NCI-H1417 treated with DMSO at 0.1 percent for 48 hours (cell line): Measurements from ENCODE around the gene ANKRD6.

Source experiments
- DNase-seq: peaks from one replicate; lab custom pipeline; 2025; lab: John Stamatoyannopoulos, UW

The ANKRD6 gene

GRCh38 chr6:89509777-89510281 is 76.9 kb downstream of the ANKRD6 start:
- DNase-seq, result no peak

GRCh38 chr6:89510393-89510792 is 77.4 kb downstream of the ANKRD6 start:
- DNase-seq, result no peak

- DNase-seq, result no peak
Observed at GRCh38 chr6:89518352-89519055, 85.6 kb downstream of the ANKRD6 start.

GRCh38 chr6:89520736-89521135 is 87.8 kb downstream of the ANKRD6 start:
- DNase-seq, result no peak

- DNase-seq, result no peak
Observed at GRCh38 chr6:89522778-89523177, 89.8 kb downstream of the ANKRD6 start.

GRCh38 chr6:89525786-89526562 is 93.0 kb downstream of the ANKRD6 start:
- DNase-seq, result no peak

- DNase-seq, result no peak
Observed at GRCh38 chr6:89526563-89526869, 93.6 kb downstream of the ANKRD6 start.

- DNase-seq, result no peak
Observed at GRCh38 chr6:89527634-89528033, 94.7 kb downstream of the ANKRD6 start.

GRCh38 chr6:89528866-89529265 is 95.9 kb downstream of the ANKRD6 start:
- DNase-seq, result no peak

GRCh38 chr6:89530982-89531381 is 98.0 kb downstream of the ANKRD6 start:
- DNase-seq, result no peak

- no peak for DNase-seq
Observed at GRCh38 chr6:89536231-89536630, 103.3 kb downstream of the ANKRD6 start.

GRCh38 chr6:89539779-89540178 is 106.8 kb downstream of the ANKRD6 start:
- DNase-seq, result no peak

GRCh38 chr6:89542081-89542857 is 109.3 kb downstream of the ANKRD6 start:
- no peak for DNase-seq

- no peak for DNase-seq
Observed at GRCh38 chr6:89542866-89543265, 109.9 kb downstream of the ANKRD6 start.

- no peak for DNase-seq
Observed at GRCh38 chr6:89547281-89547680, 114.3 kb downstream of the ANKRD6 start.

- no peak for DNase-seq
Observed at GRCh38 chr6:89553431-89553830, 120.5 kb downstream of the ANKRD6 start.

- DNase-seq, result no peak
Observed at GRCh38 chr6:89554106-89554505, 121.2 kb downstream of the ANKRD6 start.

- no peak for DNase-seq
Observed at GRCh38 chr6:89555031-89555430, 122.1 kb downstream of the ANKRD6 start.

- no peak for DNase-seq
Observed at GRCh38 chr6:89555806-89556205, 122.9 kb downstream of the ANKRD6 start.

GRCh38 chr6:89559487-89559886 is 126.5 kb downstream of the ANKRD6 start:
- DNase-seq, result no peak

- DNase-seq, result no peak
Observed at GRCh38 chr6:89562093-89562973, 129.4 kb downstream of the ANKRD6 start.

GRCh38 chr6:89563866-89564265 is 130.9 kb downstream of the ANKRD6 start:
- DNase-seq, result no peak
